ENCODE data around the gene PEX11A. TPM values are rescaled to one million over a fixed set of nuclear protein-coding genes. Genes with fewer than 3 reads are reported as not detected.

Gene PEX11A
- total RNA-seq, 1 donor from 2014 or later = 13.4 TPM

DNA sequence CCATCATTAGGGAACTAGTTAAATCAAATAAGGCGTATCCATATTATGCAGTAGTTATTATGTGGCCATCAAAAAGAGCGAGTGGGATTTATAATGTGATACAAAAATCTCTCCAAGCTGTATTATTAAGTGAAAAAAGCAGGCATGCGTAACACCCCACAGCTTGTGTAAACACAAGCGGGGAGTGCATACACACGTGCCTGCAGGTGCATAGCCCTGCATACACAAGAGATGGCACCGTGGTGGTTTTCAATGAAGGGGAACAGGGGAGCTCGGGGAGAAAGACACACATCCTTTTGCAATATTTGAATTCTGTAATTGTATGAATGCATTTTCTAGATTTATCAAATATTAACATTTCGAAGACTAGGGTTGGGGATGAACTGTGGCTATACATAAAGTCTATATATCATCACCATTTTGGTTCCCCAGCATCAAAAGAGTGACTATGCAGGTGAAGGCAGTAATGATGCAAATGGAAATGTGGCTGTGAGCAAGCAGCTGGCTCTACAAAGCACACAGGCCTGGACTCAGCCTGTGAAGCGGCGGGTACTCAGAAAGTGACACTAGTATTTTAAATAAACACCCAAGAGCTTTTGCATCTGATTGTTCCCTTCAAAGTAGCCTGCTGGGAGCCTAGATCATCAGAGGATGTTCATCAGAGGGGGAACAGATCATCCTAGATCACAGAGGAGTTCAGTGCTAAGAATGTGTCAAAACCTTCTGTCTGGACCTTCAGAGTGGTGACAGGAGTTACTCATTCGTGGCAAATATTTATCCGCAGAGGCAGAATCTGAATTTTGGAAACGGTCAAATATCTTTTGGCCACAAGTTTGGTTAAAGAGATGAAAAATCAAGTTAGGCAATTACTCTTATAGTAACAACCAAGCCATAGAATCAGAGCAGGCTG, 25.9 kb downstream of the PEX11A start:
- DNase-seq = no peak
- intact Hi-C loops (cut with DNase I) = no loop called here
- no peak for ATAC-seq (ENCODE audit: poor library complexity)

DNA sequence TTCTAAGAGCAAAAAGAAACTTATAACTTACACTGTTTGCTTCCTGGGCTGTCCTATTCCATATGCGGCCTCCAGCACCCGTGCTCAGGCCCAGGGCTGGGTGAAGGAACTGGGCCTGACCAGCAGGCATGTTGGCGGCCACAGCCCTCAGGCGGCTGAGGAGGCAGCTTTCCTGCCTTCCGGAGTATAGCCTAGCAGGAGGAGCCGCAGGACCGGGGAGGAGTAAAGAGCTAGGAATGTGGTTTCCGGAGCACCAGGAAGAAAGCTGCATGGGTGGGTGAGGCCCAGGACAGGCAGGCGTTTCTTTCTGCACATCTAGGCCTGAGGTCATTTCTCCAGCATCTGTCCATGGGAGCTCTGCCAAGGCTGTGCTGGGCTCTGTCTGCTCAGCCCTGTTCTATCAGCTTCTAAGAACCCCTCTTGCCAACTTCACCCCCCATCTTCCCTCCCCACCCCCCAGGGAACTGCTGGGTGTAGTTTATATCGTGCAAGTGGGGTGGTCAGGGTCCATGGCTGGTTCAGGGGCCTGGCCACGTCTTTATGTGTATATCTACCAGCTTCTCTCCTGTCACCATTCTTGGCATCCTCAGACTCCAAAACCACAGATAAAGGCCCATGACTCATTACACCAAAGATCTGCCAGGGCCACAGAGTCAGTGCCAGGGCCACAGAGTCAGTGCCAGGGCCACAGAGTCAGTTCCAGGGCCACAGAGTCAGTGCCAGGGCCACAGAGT, 27.5 kb downstream of the PEX11A start:
- ATAC-seq (ENCODE audit: poor library complexity) = peak; percentile 63
- intact Hi-C loops (cut with DNase I) = no loop called here
- DNase-seq = peak; percentile 88

DNA sequence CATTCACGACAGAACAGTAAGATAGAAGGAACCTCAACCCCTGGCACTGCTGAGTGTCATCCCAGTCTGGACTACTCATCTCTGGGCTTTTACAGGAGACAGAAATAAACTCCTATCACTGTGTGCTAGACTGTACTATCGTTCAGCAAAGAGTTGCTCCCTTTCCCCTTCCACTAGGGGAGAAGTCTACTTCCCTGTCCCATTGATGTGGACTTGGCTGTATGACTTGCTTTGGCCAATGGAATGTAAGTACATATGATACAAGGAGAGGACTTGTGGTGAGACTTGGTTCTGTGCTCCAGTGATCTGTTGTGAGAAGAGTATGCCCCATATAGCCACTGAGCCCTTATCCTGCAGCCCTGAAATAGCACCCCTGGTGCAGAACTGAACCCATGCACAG, 30.0 kb downstream of the PEX11A start:
- DNase-seq = no peak
- ATAC-seq (ENCODE audit: poor library complexity) = no peak
- intact Hi-C loops (cut with DNase I) = no loop called here

DNA sequence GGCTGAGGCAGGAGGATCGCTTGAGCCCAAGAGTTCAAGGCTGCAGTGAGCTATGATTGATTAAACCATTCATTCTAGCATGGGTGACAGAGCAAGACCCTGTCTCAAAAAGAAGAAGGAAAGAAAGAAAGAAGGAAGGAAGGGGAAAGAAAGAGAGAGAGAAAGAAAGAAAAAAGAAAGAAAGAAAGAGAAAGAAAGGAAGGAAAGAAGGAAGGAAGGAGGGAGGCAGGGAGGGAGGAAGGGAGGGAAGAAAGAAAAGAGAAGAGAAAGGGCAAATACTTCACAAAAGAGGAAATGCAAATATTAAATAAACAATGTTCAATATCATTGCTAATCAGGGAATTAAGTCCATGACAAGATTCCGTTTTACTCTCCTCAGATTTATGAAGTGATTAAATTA, 31.3 kb downstream of the PEX11A start:
- ATAC-seq (ENCODE audit: poor library complexity) (no peak), DNase-seq (no peak)
- intact Hi-C loops (cut with DNase I) = no loop called here

DNA sequence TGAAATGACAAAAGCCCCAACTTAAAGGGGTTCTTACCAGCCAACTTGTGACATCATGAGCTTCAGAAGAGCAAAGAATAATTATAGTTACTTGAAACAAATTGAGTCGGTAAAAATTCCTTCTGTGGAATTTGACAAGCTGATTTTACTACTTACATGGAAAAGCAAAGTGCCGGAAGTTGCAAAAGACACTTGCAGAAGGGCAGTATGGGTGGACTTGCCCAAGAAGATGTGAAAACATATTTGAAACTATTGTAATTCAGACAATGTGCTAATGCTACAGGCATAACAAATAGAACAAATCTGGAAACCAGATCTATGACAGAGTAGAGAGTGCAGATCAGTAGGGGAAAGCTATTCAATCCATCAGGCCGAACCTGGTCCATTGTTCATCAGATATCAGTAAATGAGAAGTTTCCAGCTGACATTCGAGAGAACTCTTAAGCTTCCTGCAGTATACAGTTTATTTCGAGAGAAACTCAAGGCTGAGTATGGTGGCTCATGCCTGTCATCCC, 32.8 kb downstream of the PEX11A start:
- intact Hi-C loops (cut with DNase I) = no loop called here
- no peak for DNase-seq
- ATAC-seq (ENCODE audit: poor library complexity) = no peak

DNA sequence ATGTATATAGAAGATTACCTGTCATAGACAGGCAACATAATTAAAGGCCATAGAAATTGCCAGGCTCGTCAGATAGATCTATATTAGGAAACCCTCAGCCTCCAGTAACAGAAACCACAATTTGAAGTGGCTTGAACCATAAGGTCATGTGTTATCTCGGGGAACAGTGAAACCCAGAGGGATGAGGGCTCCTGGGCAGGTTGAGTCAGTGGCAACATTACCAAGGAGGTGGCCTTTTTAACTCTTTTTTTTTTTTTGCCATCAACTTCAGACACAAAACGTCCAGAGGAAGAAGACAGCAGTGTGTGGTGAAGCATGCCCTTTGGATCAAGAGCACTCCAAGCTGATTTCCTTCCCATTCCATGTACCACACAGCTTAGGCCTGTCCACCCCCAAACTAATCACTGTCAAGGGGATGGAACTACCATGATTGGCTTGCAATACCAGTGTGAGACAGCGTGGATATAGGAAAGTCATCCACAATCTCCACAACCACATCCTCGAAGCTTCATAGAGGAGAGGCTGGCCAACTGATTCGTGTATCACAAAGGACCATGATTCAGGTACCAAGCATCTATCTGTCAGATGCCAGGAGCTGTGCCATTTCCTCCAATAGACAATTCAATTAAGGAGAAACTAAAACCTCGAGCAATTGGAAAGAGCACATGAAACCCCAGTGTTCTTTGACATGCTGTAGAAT, 34.3 kb downstream of the PEX11A start:
- no peak for DNase-seq
- ATAC-seq (ENCODE audit: poor library complexity) = no peak
- intact Hi-C loops (cut with DNase I) = no loop called here

DNA sequence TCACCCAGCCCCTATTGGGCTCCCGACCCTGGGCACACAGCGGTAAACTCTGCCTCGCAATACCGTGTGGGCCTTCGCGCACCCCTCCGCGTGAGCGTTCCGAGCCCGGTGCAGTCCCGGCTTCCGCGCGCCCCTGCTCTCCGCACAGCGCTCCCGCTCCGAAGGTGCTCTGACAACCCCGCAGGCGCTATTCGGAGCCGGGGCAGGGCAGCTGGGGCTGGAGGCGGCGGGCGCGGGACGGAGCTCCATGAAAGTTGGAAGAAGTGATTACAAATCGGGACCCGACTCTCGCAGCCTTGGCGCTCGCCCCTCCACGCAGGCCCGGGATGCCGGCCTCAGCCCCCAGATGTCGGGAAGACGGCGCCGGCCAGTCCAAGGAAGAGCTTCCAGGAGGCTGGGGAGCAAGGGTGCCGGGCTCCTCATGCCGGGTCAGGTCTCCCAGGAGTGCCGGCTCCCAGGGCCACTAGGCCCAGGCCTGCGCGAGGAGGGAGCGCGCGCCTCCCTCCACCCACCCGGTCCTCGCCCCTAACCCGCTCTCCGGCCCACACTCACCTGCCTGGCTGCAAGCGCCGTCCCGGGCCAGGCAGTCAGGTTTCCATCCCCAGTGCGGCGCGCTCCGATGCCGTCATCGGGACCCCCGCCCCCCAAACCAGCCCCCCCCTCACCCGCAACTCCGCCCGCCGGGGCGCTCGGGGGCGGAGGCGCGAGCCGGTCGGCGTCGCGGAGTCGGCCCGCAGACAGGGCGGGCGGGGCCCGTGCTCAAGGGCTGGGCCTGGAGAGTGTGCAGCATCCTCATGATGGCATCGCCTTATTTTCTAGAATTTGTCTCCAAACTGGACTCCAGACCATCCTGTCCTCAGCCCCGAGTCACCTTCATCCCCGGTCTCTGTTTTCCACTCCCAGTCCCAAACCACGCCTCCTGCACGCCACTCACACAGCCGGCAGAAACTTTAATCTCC, 35.4 kb downstream of the PEX11A start, which contains the start of gene KIF7:
Gene KIF7 (minus strand): TSS at position 621 of the 959 bp plus-strand sequence. CDS start 2,537 bp downstream, outside the sequence.
- ATAC-seq (ENCODE audit: poor library complexity) (peak; percentile 82), DNase-seq (no peak)
- intact Hi-C loops (cut with DNase I) = no loop called here

DNA sequence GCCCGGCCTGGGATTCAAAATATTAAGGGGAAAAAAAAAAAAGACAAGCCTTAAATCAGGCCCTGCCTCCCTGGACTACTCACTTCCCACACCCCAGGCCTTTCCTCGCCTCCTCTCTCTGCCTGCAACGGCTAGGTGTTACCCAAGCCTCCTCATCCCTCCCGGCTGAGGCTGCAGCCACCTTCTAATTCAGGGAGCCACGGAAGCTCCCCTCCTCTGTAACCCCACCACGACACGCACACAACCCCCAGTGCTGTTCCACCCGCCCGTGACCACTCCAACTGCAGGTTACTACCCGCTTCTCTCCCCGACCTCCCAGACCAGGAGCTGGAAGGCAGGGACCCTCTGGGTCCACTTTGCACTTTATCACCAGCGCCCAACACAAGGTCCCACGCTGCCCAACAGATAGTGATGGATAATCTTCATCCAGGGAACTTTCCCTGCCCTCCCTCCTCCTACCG, 36.2 kb downstream of the PEX11A start:
- intact Hi-C loops (cut with DNase I) = no loop called here
- DNase-seq = no peak
- no peak for ATAC-seq (ENCODE audit: poor library complexity)

DNA sequence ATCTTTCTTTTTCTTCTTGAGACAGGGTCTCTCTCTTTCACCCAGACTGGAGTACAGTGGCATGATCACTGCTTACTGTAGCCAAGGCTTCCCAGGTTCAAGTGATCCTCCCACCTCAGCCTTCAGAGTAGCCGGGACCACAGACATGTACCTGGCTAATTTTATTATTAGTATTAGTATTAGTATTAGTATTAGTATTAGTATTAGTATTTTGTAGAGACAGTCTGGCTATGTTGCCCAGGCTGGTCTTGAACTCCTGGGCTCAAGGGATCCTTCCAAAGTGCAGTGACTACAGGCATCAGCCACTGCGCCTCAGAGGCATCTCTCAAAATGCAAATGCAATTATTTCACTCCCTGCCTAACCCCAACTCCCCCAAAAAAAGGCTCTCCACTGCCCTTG, 37.0 kb downstream of the PEX11A start:
- intact Hi-C loops (cut with DNase I) = no loop called here
- DNase-seq (no peak), ATAC-seq (ENCODE audit: poor library complexity) (no peak)

DNA sequence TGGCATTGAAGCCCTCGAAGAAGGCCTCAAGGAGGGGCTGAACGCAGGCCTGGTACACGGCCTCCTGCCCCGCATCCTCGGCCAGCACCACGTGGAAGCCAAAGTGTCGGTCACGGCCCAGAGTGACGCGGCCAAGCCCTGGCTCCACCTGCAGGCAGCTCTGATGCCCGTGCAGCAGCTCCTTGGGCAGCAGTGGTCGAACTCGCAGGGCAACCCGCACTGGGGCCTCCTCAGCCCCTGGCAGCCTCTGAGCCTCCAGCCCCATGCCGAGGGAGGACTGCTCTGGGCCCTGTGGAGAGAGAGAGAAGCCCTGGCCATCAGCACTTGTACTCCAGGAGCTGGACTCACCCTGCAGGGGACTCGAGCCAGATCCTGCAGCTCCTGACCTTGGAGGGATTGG, 37.9 kb downstream of the PEX11A start:
- ATAC-seq (ENCODE audit: poor library complexity) = no peak
- DNase-seq = no peak
- intact Hi-C loops (cut with DNase I) = no loop called here

DNA sequence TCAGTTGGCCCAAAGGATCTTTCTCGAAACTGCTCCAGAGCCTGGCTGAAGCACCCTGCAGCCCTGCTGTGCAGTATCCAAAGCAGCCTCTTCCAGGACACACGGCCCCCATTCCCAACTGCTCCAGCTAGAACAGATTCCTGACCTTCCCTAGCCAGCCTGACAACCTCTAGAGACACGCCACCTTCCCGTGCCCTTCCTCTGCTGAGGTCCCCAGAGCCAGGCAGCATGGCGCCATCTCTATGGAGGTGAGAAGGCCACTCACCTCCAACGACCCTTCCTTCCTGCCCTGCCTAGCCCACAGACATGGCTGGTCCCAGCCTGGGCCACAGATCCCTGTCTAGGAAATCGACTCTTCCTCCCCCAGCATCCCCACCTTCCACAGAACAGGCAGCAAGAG, 38.4 kb downstream of the PEX11A start:
- ATAC-seq (ENCODE audit: poor library complexity) (no peak), DNase-seq (no peak)
- intact Hi-C loops (cut with DNase I) = no loop called here

DNA sequence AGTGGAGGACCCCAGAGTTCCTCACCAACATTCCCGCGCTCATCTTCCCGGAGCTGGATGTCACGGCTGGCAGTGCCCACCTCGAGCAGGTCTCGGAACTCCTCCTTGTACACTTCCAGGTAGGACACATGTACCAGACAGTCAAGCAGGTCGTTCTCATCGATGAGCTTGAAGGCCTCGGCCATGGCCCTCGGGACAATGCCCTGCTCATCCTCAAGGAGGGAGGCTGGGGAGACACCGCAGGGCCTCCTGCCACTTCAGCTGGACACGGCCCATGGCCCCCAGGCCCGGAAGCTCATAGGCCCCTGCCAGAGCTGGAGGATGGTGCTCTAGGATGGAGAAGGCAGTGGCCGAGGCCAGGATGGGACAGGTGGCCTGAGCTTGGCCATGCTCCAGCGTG, 40.8 kb downstream of the PEX11A start:
- ATAC-seq (ENCODE audit: poor library complexity) (no peak), DNase-seq (no peak)
- intact Hi-C loops (cut with DNase I) = loop anchor here (10.0 kb wide), 1 partner anchor 95 kb away; no protein-coding TSS in a partner anchor

DNA sequence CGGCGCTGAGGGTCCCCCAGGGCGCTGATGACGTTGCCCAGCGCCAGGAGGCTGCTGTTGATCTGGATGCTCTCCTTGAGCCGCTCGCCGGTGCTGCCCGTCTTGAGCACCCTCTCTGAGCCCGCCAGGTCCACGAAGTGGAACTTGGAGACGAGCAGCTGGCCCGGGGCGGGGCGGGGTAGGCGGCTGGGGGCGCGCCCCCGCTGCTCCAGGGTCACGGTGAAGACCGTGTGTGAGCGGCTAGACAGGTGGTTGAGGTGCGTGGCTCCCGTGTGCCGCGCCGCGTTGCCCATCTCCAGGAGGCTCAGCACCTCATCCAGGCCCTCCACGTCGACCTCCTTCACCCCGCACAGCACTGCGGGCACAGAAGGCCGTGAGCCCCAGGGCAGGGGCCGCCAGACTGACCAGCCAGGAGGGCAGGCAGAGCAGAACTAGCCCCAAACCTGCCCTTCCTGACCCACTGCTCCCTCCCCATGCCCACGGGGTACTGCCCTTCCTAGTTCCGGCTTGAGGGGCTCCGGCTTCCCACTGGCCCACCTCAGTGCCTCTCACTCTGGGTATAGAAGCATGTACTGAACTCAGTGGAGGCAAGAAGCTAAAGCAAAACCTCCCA, 41.4 kb downstream of the PEX11A start:
- no peak for DNase-seq
- ATAC-seq (ENCODE audit: poor library complexity) = no peak
- intact Hi-C loops (cut with DNase I) = loop anchor here (10.0 kb wide), 1 partner anchor 96 kb away; no protein-coding TSS in a partner anchor

DNA sequence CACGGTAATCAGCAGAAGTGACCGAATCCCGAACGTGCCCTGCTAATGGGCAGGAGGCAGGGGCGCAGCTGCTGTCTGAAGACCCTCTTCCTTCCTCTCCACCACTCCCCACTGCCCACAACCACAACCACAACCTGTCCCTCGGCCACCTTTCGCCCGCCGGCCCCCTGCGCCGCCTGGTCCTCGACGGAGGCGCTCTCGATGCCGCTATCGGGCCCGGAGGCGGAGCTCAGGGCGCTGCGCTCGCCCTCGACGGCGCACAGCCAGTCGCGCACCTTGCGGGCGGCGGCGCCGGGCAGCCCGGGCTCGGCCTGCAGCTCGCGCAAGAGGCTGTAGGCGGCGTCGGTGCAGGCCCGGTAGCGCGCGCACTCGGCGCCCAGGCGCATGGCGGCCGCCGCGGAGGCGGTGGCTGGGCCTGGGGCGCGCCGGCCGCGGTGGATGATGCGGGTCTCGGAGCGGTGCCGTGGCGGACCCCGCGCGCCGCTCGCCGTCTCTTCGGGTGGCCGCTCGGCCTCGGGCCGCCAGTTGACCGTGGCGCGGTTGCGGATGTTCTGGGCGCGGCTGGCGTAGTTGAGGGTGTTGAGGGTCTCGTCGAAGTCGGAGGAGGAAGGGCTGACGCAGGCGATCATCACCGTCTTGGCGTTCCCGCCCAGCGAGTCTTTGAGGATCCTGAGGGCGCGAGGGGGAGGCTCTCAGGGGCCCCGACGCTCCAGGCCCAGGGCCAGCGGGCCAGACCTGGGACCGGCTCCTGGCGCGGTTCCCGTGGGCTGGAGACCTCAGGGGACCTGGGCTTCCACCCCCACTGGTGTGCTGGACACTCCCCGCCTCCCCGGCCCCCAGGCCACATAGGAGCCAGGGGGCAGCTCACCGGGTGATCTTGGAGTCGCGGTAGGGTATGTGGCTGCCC, 42.2 kb downstream of the PEX11A start:
- ATAC-seq (ENCODE audit: poor library complexity) = no peak
- DNase-seq = no peak
- intact Hi-C loops (cut with DNase I) = loop anchor here (10.0 kb wide), 1 partner anchor 96 kb away; no protein-coding TSS in a partner anchor

DNA sequence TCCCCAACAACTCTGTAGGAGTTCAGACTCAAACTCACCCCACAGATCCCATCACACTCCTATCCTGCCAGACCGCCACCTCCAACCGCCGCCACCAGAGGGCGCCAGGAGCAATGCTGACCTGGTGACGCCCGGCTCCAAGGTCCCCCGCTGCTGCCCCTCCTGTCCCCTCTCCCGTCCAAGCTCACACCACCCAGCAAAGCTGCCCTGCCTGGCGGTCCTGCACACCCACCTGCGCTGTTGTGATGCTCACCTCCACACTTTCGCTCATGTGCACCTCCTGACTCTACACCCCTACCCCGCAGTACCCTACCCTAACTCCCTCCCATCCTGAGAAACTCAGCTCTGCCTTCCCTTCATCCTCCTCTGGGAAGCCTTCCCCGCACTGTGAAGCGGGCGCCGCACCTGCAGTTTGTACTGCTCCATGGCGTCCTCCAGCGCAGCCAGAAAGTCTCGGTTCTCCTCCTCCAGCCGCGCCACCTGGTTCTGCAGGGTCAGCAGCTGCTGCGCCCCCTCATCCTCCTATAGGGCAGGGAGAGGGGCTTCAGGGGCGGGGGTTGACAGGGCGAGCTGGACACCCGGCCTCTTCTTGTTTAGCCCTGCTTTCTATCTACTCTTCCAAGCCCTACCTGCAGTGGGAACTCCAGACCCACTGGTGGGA, 43.2 kb downstream of the PEX11A start:
- intact Hi-C loops (cut with DNase I) = loop anchor here (10.0 kb wide), 1 partner anchor 97 kb away; no protein-coding TSS in a partner anchor
- peak; percentile 84 for ATAC-seq (ENCODE audit: poor library complexity)
- peak; percentile 91 for DNase-seq

Measured in Right ventricle myocardium superior (tissue), 1 donor.